PC-9 (cell line): ENCODE measurements around the gene ZNF101.
"Not testable (repeated sequence)": the region's sequence is repeated elsewhere in the genome, so short reads cannot be mapped to it uniquely, and the experiment has no call there.

ENCODE experiments used
- EZH2 ChIP-seq: fragments of 200-600 bp; sonication (generic); IDR thresholded peaks from 2 replicates; pipeline ENCODE4 v1.8.0; 2017; ENCODE audit warnings: antibody characterized with exemption, low read depth
- TF ChIP-seq, protein P1 (sequence below): fragments of 200-600 bp; sonication (generic); conservative IDR thresholded peaks from 2 replicates; pipeline ENCODE4 v1.6.1; 2017; ENCODE audit warnings: mixed run types, antibody characterized with exemption, mild to moderate bottlenecking, moderate library complexity

DNA sequence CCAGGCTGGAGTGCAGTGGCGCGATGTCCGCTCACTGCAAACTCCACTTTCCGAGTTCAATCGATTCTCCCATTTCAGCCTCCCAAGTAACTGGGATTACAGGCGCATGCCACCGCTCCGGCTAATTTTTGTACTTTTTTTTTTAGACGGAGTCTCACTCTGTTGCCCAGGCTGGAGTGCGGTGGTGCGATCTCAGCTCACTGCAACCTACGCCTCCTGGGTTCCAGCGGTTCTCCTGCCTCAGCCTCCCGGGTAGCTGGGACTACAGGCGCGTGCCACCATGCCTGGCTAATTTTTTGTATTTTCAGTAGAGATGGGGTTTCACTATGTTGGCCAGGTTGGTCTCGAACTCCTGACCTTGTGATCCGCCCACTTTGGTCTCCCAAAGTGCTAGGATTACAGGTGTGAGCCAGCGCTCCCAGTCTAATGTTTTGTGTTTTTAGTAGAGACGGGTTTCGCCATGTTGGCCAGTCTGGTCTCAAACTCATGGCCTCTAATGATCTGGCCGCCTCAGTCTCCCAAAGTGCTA lies 3.2 kb upstream of the ZNF101 start:
- TF ChIP-seq, protein P1, sequence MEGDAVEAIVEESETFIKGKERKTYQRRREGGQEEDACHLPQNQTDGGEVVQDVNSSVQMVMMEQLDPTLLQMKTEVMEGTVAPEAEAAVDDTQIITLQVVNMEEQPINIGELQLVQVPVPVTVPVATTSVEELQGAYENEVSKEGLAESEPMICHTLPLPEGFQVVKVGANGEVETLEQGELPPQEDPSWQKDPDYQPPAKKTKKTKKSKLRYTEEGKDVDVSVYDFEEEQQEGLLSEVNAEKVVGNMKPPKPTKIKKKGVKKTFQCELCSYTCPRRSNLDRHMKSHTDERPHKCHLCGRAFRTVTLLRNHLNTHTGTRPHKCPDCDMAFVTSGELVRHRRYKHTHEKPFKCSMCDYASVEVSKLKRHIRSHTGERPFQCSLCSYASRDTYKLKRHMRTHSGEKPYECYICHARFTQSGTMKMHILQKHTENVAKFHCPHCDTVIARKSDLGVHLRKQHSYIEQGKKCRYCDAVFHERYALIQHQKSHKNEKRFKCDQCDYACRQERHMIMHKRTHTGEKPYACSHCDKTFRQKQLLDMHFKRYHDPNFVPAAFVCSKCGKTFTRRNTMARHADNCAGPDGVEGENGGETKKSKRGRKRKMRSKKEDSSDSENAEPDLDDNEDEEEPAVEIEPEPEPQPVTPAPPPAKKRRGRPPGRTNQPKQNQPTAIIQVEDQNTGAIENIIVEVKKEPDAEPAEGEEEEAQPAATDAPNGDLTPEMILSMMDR: not testable (repeated sequence)
- not testable (repeated sequence) for TF ChIP-seq EZH2
